AG09319 (cell line): ENCODE results near the gene BPGM.

Source experiments
- DNase-seq: peaks from one replicate; pipeline ENCODE4 v3.0.0-alpha.2; 2010; ENCODE audit warnings: low read depth; ENCODE audit errors: extremely low read depth
- CTCF ChIP-seq: IDR thresholded peaks from 2 replicates; pipeline ENCODE4 v1.5.1; 2011; ENCODE audit warnings: low read depth, mild to moderate bottlenecking, inconsistent platforms, low read length, moderate library complexity

BPGM gene

GRCh38 chr7:134703241-134703594 lies 56.6 kb downstream of the BPGM start:
- TF ChIP-seq CTCF, result no peak
- DNase-seq, result no peak

- no peak for DNase-seq
- no peak for TF ChIP-seq CTCF
Measured at GRCh38 chr7:134703782-134704181, 57.1 kb downstream of the BPGM start.

- DNase-seq, result no peak
- no peak for TF ChIP-seq CTCF
Measured at GRCh38 chr7:134704827-134705226, 58.2 kb downstream of the BPGM start.

- TF ChIP-seq CTCF, result no peak
- DNase-seq, result no peak
Measured at GRCh38 chr7:134705716-134706115, 59.1 kb downstream of the BPGM start.

GRCh38 chr7:134706468-134706867 lies 59.8 kb downstream of the BPGM start:
- no peak for TF ChIP-seq CTCF
- no peak for DNase-seq

GRCh38 chr7:134707663-134708378 lies 61.2 kb downstream of the BPGM start:
- TF ChIP-seq CTCF, result no peak
- DNase-seq, result no peak

GRCh38 chr7:134708692-134709091 lies 62.0 kb downstream of the BPGM start:
- TF ChIP-seq CTCF, result no peak
- no peak for DNase-seq
